ENCODE results near the gene CDC14A.

The CDC14A gene

DNA sequence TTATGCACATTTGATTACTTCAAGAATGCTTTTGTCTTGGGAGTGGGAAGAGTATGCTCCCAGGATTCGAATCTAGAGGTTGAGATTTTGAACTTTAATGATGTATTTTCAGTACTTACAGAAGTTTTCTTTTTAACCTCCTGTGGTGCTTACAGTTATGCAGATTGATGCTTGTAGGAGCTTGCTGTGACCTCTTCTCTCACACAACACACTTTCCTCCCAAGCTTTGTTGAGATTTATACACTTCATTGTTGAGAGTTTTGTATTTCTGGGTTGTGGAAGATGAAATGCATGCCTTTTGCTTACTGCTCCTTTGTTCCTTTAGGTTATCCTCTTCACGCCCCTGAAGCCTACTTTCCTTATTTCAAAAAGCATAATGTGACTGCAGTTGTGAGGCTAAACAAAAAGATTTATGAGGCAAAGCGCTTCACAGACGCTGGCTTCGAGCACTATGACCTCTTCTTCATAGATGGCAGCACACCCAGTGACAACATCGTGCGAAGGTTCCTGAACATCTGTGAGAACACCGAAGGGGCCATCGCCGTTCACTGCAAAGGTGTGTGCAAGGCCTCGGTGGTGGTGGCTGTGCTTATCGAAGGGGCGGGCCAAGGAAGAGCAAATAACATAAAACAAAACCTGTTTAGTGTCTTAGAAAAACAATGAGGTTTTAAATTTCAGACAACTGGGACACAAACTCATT, 110.2 kb downstream of the CDC14A start:
- TF ChIP-seq, protein P1, sequence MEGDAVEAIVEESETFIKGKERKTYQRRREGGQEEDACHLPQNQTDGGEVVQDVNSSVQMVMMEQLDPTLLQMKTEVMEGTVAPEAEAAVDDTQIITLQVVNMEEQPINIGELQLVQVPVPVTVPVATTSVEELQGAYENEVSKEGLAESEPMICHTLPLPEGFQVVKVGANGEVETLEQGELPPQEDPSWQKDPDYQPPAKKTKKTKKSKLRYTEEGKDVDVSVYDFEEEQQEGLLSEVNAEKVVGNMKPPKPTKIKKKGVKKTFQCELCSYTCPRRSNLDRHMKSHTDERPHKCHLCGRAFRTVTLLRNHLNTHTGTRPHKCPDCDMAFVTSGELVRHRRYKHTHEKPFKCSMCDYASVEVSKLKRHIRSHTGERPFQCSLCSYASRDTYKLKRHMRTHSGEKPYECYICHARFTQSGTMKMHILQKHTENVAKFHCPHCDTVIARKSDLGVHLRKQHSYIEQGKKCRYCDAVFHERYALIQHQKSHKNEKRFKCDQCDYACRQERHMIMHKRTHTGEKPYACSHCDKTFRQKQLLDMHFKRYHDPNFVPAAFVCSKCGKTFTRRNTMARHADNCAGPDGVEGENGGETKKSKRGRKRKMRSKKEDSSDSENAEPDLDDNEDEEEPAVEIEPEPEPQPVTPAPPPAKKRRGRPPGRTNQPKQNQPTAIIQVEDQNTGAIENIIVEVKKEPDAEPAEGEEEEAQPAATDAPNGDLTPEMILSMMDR (IDR thresholded peaks at IDR 0.05; ENCODE audit: low read depth, low read length): no peak
- no peak overlapping the region for H3K4me3 ChIP-seq (ENCODE audit: low read depth, low read length)

GRCh38 chr1:100463791-100464424, 111.6 kb downstream of the CDC14A start:
- TF ChIP-seq, protein P1 (IDR thresholded peaks at IDR 0.05; ENCODE audit: low read depth, low read length): peak; percentile 87
- no peak overlapping the region for H3K4me3 ChIP-seq (ENCODE audit: low read depth, low read length)

GRCh38 chr1:100469578-100469977, 117.3 kb downstream of the CDC14A start:
- H3K4me3 ChIP-seq (ENCODE audit: low read depth, low read length): no peak overlapping the region
- TF ChIP-seq, protein P1 (IDR thresholded peaks at IDR 0.05; ENCODE audit: low read depth, low read length): no peak

DNA sequence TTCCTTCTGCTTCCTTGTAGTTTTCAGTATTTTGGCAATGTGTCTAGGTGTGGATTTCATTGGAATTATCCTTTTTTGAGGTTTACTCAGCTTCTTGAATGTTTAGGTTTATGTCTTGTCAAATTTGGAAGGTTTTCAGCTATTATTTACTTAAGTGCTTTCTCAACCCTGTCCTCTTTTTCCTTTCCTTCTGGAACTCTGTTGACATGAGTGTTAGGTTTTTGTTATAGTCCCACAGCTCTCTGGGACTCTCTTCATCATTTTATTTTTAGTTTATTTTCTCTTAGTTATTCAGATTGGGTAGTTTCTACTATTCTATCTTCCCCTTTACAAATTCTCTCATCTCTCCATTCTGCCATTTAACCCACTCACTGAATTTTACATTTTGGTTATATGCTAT, 122.5 kb downstream of the CDC14A start:
- TF ChIP-seq, protein P1 (IDR thresholded peaks at IDR 0.05; ENCODE audit: low read depth, low read length): no peak
- H3K4me3 ChIP-seq (ENCODE audit: low read depth, low read length): no peak overlapping the region

DNA sequence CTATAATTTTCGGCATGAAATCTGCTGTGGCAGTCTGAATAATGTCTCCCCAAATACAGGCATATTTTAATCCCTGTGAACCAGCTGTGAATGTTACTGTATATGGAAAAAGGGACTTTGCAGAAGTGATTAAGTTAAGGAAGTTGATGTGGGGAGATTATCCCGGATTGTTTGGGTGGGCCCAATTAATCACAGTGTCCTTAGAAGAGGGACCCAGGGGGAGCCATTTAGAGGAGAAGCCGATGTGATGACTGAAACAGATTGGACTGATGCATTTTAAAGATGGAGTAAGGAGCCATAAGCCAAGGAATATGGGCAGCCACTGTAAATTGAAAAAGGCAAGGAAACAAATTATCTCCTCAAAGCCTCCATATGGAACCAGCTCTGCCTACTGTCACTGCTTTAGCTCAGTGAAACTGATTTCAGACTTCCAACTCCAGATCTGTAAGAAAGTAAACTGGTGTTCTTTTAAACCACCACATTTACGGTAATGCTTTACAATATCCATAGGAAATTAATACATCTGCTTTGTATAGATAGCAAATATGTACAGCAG, 124.5 kb downstream of the CDC14A start:
- no peak overlapping the region for H3K4me3 ChIP-seq (ENCODE audit: low read depth, low read length)
- TF ChIP-seq, protein P1 (IDR thresholded peaks at IDR 0.05; ENCODE audit: low read depth, low read length): no peak

GRCh38 chr1:100478816-100479215, 126.5 kb downstream of the CDC14A start:
- TF ChIP-seq, protein P1 (IDR thresholded peaks at IDR 0.05; ENCODE audit: low read depth, low read length): no peak
- no peak overlapping the region for H3K4me3 ChIP-seq (ENCODE audit: low read depth, low read length)
